Spleen (tissue), 7 donors: ENCODE data around the gene ACTMAP.

Experiments
- CTCF ChIP-seq, 11 experiments: fragments of 200-600 bp in 7 of 11; fragments of 450-650 bp in 4 of 11; sonication (generic) in 4 of 11; IDR thresholded peaks in 8 of 11; conservative IDR thresholded peaks in 3 of 11; 1 replicate in 7 of 11; 2 replicates in 4 of 11; pipeline versions ENCODE4 v1.4.0 to v1.8.0; 2016 to 2021; ENCODE audit warnings: antibody characterized with exemption in 11 of 11, inconsistent platforms in 4 of 11, mild to moderate bottlenecking in 1 of 11
- POLR2A ChIP-seq, 3 donors: fragments of 450-650 bp; IDR thresholded peaks; one replicate each; pipeline ENCODE4 v1.5.1; 2017; ENCODE audit warnings: antibody characterized with exemption in 3 of 3, mild to moderate bottlenecking in 1 of 3
- donor health status: DM: no; HTN: no; CAD: no; lungs with moderate emphysema.
- donor health status: DM: no; HTN: no; CAD: no.
- donor health status: DM: no; HTN: no; CAD: no.

GRCh38 chr19:40737102-40737644 is 13.1 kb downstream of the ACTMAP start:
- no peak for TF ChIP-seq POLR2A (IDR thresholded peaks at IDR 0.05)
- no peak for TF ChIP-seq CTCF (IDR thresholded peaks at IDR 0.05 in 8 of 11, conservative IDR thresholded peaks at IDR 0.05 in 3 of 11)
